HCT116 (cell line): ENCODE data around the gene ATF5. TPM values are rescaled to one million over a fixed set of nuclear protein-coding genes. Genes with fewer than 3 reads are reported as not detected.

ENCODE experiments used
- ATAC-seq: fragments of 200-7000 bp; cut with Tn5 transposase; 2 replicates; pipeline ENCODE4 v1.9.1; 2020; ENCODE audit warnings: mild to moderate bottlenecking, moderate library complexity
- BruUV-seq: library from RNA; stranded (reverse); fragments of 400-500 nt; replicated peaks from 2 replicates; lab custom pipeline; 2021; lab: Mats Ljungman, UMichigan
- CTCF ChIA-PET: fragments of 300-600 bp; sonication (Branson Sonifier 250); formaldehyde crosslinking; loops from one replicate; lab custom pipeline; 2021; ENCODE audit warnings: antibody characterized with exemption; lab: Charles Lee
- POLR2A ChIA-PET: fragments of 300-600, 350-600 bp; sonication (Branson Sonifier 250); formaldehyde crosslinking; loops from one replicate; lab custom pipeline; 2021; ENCODE audit warnings: antibody characterized with exemption; lab: Charles Lee
- RAD21 ChIA-PET, 2 experiments: fragments of 300-600 bp; sonication (Branson Sonifier 250); formaldehyde crosslinking; loops; one replicate each; lab custom pipeline; 2023; ENCODE audit warnings: low total read pairs in 2 of 2; ENCODE audit not compliant: uncharacterized antibody in 2 of 2, unreplicated experiment in 2 of 2, low non-redundant PET in 1 of 2; lab: Charles Lee
- DNase-seq: peaks from one replicate; pipeline ENCODE4 v3.0.0-alpha.2; 2010; ENCODE audit warnings: low read depth, low spot score
- H2AFZ ChIP-seq: fragments of 200-600 bp; shearing (Covaris generic), sonication (generic); 2 replicates; pipeline ENCODE4 v1.6.1; 2017; ENCODE audit warnings: low read depth, mixed run types, mixed read lengths, antibody characterized with exemption, low read length; ENCODE audit not compliant: poor library complexity, severe bottlenecking
- H3K27ac ChIP-seq: 2 replicates; pipeline ENCODE4 v1.5.1; 2012; ENCODE audit warnings: low read depth, low read length
- H3K27me3 ChIP-seq: fragments of 200-600 bp; sonication (generic); 2 replicates; pipeline ENCODE4 v1.6.1; 2016; ENCODE audit warnings: mixed run types, low read length, mixed read lengths; ENCODE audit not compliant: insufficient read depth
- H3K36me3 ChIP-seq, 2 experiments: fragments of 200-500 bp in 1 of 2; fragments of 200-600 bp in 1 of 2; sonication (Bioruptor generic) in 1 of 2; sonication (generic) in 1 of 2; 2 replicates each; pipeline versions ENCODE4 v1.5.1 to v1.6.1; 2014 to 2016; ENCODE audit warnings: low read length in 2 of 2, inconsistent platforms in 1 of 2, mixed read lengths in 1 of 2, mixed run types in 1 of 2; ENCODE audit not compliant: insufficient read depth in 2 of 2, control insufficient read depth in 1 of 2
- H3K4me1 ChIP-seq, 2 experiments: fragments of 200-600 bp in 1 of 2; sonication (generic) in 1 of 2; 2 replicates each; pipeline versions ENCODE4 v1.5.1 to v1.6.1; 2012 to 2017; ENCODE audit warnings: low read length in 2 of 2, inconsistent platforms in 1 of 2, mild to moderate bottlenecking in 1 of 2, mixed read lengths in 1 of 2, mixed run types in 1 of 2, moderate library complexity in 1 of 2; ENCODE audit not compliant: insufficient read depth in 2 of 2, control insufficient read depth in 1 of 2
- H3K4me2 ChIP-seq: fragments of 200-600 bp; sonication (generic); 2 replicates; pipeline ENCODE4 v1.6.1; 2017; ENCODE audit warnings: mixed run types, low read length, mixed read lengths
- H3K4me3 ChIP-seq, 2 experiments: fragments of 200-600 bp in 1 of 2; sonication (generic) in 1 of 2; replicated peaks in 1 of 2; 2 replicates each; pipeline ENCODE4 v1.5.1; 2011 to 2016; ENCODE audit warnings: low read length in 2 of 2, control low read depth in 1 of 2, low read depth in 1 of 2, mild to moderate bottlenecking in 1 of 2, mixed read lengths in 1 of 2, mixed run types in 1 of 2
- H3K79me2 ChIP-seq: fragments of 200-600 bp; sonication (generic); 2 replicates; pipeline ENCODE4 v1.6.1; 2017; ENCODE audit warnings: mild to moderate bottlenecking, mixed run types, low read length, moderate library complexity, mixed read lengths; ENCODE audit not compliant: insufficient read depth
- H3K9ac ChIP-seq: fragments of 200-600 bp; sonication (generic); 2 replicates; pipeline ENCODE4 v1.6.1; 2016; ENCODE audit warnings: low read length, mixed read lengths
- H3K9me2 ChIP-seq: fragments of 200-600 bp; sonication (generic), shearing (Covaris generic); 2 replicates; pipeline ENCODE4 v1.6.1; 2017; ENCODE audit warnings: mixed run types, mild to moderate bottlenecking, moderate library complexity; ENCODE audit not compliant: insufficient read depth
- H3K9me3 ChIP-seq, 2 experiments: fragments of 200-500 bp in 1 of 2; fragments of 200-600 bp in 1 of 2; sonication (Bioruptor generic) in 1 of 2; sonication (generic) in 1 of 2; 2 replicates each; pipeline ENCODE4 v1.6.1; 2014 to 2017; ENCODE audit warnings: low read length in 2 of 2, mixed read lengths in 2 of 2, inconsistent platforms in 1 of 2, low read depth in 1 of 2, mild to moderate bottlenecking in 1 of 2, mixed run types in 1 of 2, moderate library complexity in 1 of 2; ENCODE audit not compliant: control insufficient read depth in 1 of 2, insufficient read depth in 1 of 2
- H4K20me1 ChIP-seq: fragments of 200-600 bp; sonication (generic), shearing (Covaris generic); 2 replicates; pipeline ENCODE4 v1.6.1; 2017; ENCODE audit warnings: mixed run types, mild to moderate bottlenecking, moderate library complexity; ENCODE audit not compliant: insufficient read depth
- CTCF ChIP-seq, 3 experiments: fragments of 200-600 bp in 1 of 3; sonication (generic) in 1 of 3; IDR thresholded peaks in 2 of 3; conservative IDR thresholded peaks in 1 of 3; 2 replicates each; pipeline ENCODE4 v1.5.1; 2012 to 2017; ENCODE audit warnings: low read depth in 2 of 3, low read length in 2 of 3, antibody characterized with exemption in 1 of 3, borderline replicate concordance in 1 of 3, control low read depth in 1 of 3, mild to moderate bottlenecking in 1 of 3, mixed read lengths in 1 of 3, mixed run types in 1 of 3, moderate library complexity in 1 of 3; ENCODE audit not compliant: insufficient read depth in 1 of 3
- EZH2phosphoT487 ChIP-seq: fragments of 200-600 bp; IDR thresholded peaks from 2 replicates; pipeline ENCODE4 v1.6.1; 2018; ENCODE audit warnings: antibody characterized with exemption, borderline replicate concordance
- FOSL1 ChIP-seq: IDR thresholded peaks from 2 replicates; pipeline ENCODE4 v1.6.1; 2012; ENCODE audit warnings: low read depth
- MAX ChIP-seq: IDR thresholded peaks from 2 replicates; pipeline ENCODE4 v1.6.1; 2012
- POLR2A ChIP-seq: IDR thresholded peaks from 2 replicates; pipeline ENCODE4 v1.7.0; 2011; ENCODE audit warnings: borderline replicate concordance; ENCODE audit not compliant: insufficient read depth, insufficient read length; ENCODE audit errors: extremely low read depth
- REST ChIP-seq: IDR thresholded peaks from 2 replicates; pipeline ENCODE4 v1.6.1; 2012; ENCODE audit warnings: low read depth
- SRF ChIP-seq: IDR thresholded peaks from 2 replicates; pipeline ENCODE4 v1.6.1; 2012; ENCODE audit warnings: low read depth
- TCF7L2 ChIP-seq: IDR thresholded peaks from 2 replicates; pipeline ENCODE4 v1.7.0; 2011; ENCODE audit warnings: borderline replicate concordance, inconsistent platforms; ENCODE audit not compliant: insufficient read depth, insufficient read length; ENCODE audit errors: extremely low read depth
- ZBTB33 ChIP-seq: IDR thresholded peaks from 2 replicates; pipeline ENCODE4 v1.6.1; 2011; ENCODE audit warnings: mild to moderate bottlenecking, low read length, moderate library complexity; ENCODE audit not compliant: insufficient replicate concordance; ENCODE audit errors: extremely low read depth
- ZNF274 ChIP-seq: fragments of 200-500 bp; sonication (Bioruptor generic); IDR thresholded peaks from 2 replicates; pipeline ENCODE4 v1.6.1; 2014; ENCODE audit warnings: mild to moderate bottlenecking, low read depth, low read length, inconsistent platforms
- intact Hi-C: fragments of 100-400 bp; cut with micrococcal nuclease; formaldehyde crosslinking; loops from 2 replicates; pipeline ENCODE4 v1.10.0; 2022
- total RNA-seq: library from RNA; stranded (reverse); gene quantifications from one replicate; pipeline ENCODE4 v1.2.1, GENCODE V29; 2021; ENCODE audit not compliant: unreplicated experiment
- TF ChIP-seq, protein P1 (sequence below): IDR thresholded peaks from 2 replicates; pipeline ENCODE4 v1.6.1; 2012

Gene ATF5
- total RNA-seq, 1 experiment from 2014 or later, result 28.2 TPM

- H4K20me1 ChIP-seq, result no peaks in the 10 kb centered on the region
- peaks cover 12 to 18% of the 10 kb centered on the region in 2 experiments for H3K36me3 ChIP-seq
- peaks cover 9 to 23% of the 10 kb centered on the region in 2 experiments for H3K4me1 ChIP-seq
- ChIA-PET CTCF (no interaction called here), POLR2A (no interaction called here), RAD21 (no interaction called here)
- no peak overlapping the region for H3K27ac ChIP-seq
- TF ChIP-seq CTCF (IDR thresholded peaks at IDR 0.05 in 2 of 3, conservative IDR thresholded peaks at IDR 0.05 in 1 of 3; ENCODE audit: borderline replicate concordance in 1 of 3, insufficient read depth in 1 of 3, low read depth in 2 of 3, low read length in 2 of 3) (no peak), FOSL1 (no peak), POLR2A (no peak), TCF7L2 (no peak), ZBTB33 (no peak), EZH2phosphoT487 (no peak), ZNF274 (no peak), MAX (no peak), REST (no peak), SRF (no peak)
- TF ChIP-seq, protein P1, sequence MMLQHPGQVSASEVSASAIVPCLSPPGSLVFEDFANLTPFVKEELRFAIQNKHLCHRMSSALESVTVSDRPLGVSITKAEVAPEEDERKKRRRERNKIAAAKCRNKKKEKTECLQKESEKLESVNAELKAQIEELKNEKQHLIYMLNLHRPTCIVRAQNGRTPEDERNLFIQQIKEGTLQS, result no peak
- no peak overlapping the region for H3K9ac ChIP-seq
- no peak for DNase-seq
- no peak overlapping the region for H3K4me2 ChIP-seq
- no TSS peak for BruUV-seq
- ATAC-seq, result no peak
- no peak overlapping the region for H3K4me3 ChIP-seq
- no peaks in the 10 kb centered on the region for H3K27me3 ChIP-seq
- H3K9me3 ChIP-seq, result peaks cover 0 to 6% of the 10 kb centered on the region in 2 experiments; a peak in 1 of 4 replicates
- peaks cover 9% of the 10 kb centered on the region; the same call in 1 of the 2 replicates for H3K79me2 ChIP-seq
- intact Hi-C loops, result no loop called here
- no peak overlapping the region for H2AFZ ChIP-seq
- no peaks in the 10 kb centered on the region for H3K9me2 ChIP-seq
Observed at GRCh38 chr19:49882643-49883042, 46.4 kb upstream of the ATF5 start.
